Memory B cell (primary cell): Measurements from ENCODE around the gene XIRP1.

ENCODE experiments used
- ATAC-seq: fragments of 150-1000 bp; cut with Tn5 transposase; 2 replicates; pipeline ENCODE4 v1.10.0; 2021; ENCODE audit warnings: low read depth, mild to moderate bottlenecking, moderate library complexity
- DNase-seq, 2 donors: peaks; one replicate each; pipeline ENCODE4 v3.0.0; 2022; ENCODE audit warnings: low spot score in 2 of 2
- H3K27ac Mint-ChIP-seq: one replicate; pipeline ENCODE4 v1.8.0; 2022; ENCODE audit warnings: mild to moderate bottlenecking, moderate library complexity, mixed read lengths
- H3K27me3 Mint-ChIP-seq: one replicate; pipeline ENCODE4 v1.8.0; 2022; ENCODE audit warnings: mixed read lengths
- H3K36me3 Mint-ChIP-seq: one replicate; pipeline ENCODE4 v1.8.0; 2022; ENCODE audit warnings: mild to moderate bottlenecking, mixed read lengths
- H3K4me1 Mint-ChIP-seq: one replicate; pipeline ENCODE4 v1.8.0; 2022; ENCODE audit warnings: mixed read lengths
- H3K4me3 Mint-ChIP-seq: one replicate; pipeline ENCODE4 v1.8.0; 2022; ENCODE audit warnings: mild to moderate bottlenecking, moderate library complexity, mixed read lengths
- H3K9me3 Mint-ChIP-seq: one replicate; pipeline ENCODE4 v1.8.0; 2022; ENCODE audit warnings: mixed read lengths

Gene XIRP1

GRCh38 chr3:39219702-39220101, 27.3 kb upstream of the XIRP1 start:
- DNase-seq (no peak), ATAC-seq (no peak)
- Mint-ChIP-seq H3K4me1 (peaks cover 25% of the 10 kb centered on the region), H3K36me3 (no peaks in the 10 kb centered on the region), H3K4me3 (no peak overlapping the region), H3K9me3 (no peaks in the 10 kb centered on the region), H3K27me3 (peaks cover 9% of the 10 kb centered on the region), H3K27ac (no peak overlapping the region)

DNA sequence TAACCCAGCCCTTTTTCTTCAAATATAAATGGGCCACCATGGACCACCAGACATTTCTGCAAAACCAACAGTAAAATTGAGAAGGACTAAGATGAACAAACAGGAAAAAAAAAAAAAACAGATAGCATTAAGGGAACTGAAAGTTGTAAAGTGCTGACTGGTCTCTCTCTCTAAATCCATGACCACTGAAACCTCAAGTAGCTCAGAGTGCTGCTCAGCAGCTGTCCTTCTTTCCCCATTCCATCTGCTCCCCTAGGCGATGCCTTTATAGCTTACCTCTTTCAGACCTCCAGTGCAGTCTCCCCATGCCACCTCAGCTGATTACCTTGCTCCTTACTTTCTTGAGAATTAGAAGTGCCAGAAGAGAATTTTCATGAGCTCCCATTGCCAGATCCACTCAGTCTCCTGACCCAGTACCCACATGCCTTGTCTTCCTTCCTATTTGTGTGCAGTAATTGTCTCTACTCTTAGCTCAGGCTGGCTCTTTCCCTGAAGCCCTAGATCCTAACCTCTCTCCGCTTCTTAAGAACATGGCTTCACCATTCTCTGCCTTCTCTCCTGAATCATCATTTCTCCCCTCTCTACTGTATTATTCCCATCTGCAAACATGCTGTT, 23.9 kb upstream of the XIRP1 start:
- DNase-seq (peak in 1 of 2 donors; percentile 11), ATAC-seq (peak; percentile 98)
- H3K4me1 Mint-ChIP-seq, result peaks cover 24% of the 10 kb centered on the region
- no peaks in the 10 kb centered on the region for H3K9me3 Mint-ChIP-seq
- no peak overlapping the region for H3K4me3 Mint-ChIP-seq
- H3K27ac Mint-ChIP-seq, result no peak overlapping the region
- H3K27me3 Mint-ChIP-seq, result peaks cover 7% of the 10 kb centered on the region
- no peaks in the 10 kb centered on the region for H3K36me3 Mint-ChIP-seq

DNA sequence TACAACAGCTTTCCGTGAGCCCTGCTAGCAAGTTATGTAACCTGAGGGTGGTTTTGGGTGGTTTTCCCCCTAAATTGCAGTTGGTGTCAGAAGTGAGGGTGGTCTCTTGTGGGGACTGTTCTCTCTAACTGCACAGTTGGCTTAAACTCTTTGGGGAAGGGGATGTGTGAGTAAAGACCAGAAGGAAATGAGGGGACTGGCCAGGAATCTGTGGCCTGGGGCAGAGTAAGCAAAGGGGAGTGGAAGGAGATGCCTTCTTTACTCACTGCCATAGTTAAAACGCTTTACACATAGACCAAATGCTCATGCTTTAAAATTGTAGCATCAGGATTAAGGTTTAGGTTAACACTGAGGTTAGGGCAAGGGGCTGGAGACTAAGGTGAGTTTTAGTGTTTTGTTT, 21.2 kb upstream of the XIRP1 start:
- H3K4me1 Mint-ChIP-seq, result peaks cover 19% of the 10 kb centered on the region
- H3K27me3 Mint-ChIP-seq, result peaks cover 4% of the 10 kb centered on the region
- no peak for DNase-seq
- H3K9me3 Mint-ChIP-seq, result no peaks in the 10 kb centered on the region
- no peaks in the 10 kb centered on the region for H3K36me3 Mint-ChIP-seq
- ATAC-seq, result no peak
- H3K4me3 Mint-ChIP-seq, result no peak overlapping the region
- no peak overlapping the region for H3K27ac Mint-ChIP-seq

GRCh38 chr3:39212665-39213064, 20.3 kb upstream of the XIRP1 start:
- no peak overlapping the region for H3K4me3 Mint-ChIP-seq
- no peaks in the 10 kb centered on the region for H3K9me3 Mint-ChIP-seq
- peaks cover 4% of the 10 kb centered on the region for H3K27me3 Mint-ChIP-seq
- H3K27ac Mint-ChIP-seq, result no peak overlapping the region
- H3K36me3 Mint-ChIP-seq, result no peaks in the 10 kb centered on the region
- DNase-seq, result no peak
- peaks cover 20% of the 10 kb centered on the region for H3K4me1 Mint-ChIP-seq
- no peak for ATAC-seq

DNA sequence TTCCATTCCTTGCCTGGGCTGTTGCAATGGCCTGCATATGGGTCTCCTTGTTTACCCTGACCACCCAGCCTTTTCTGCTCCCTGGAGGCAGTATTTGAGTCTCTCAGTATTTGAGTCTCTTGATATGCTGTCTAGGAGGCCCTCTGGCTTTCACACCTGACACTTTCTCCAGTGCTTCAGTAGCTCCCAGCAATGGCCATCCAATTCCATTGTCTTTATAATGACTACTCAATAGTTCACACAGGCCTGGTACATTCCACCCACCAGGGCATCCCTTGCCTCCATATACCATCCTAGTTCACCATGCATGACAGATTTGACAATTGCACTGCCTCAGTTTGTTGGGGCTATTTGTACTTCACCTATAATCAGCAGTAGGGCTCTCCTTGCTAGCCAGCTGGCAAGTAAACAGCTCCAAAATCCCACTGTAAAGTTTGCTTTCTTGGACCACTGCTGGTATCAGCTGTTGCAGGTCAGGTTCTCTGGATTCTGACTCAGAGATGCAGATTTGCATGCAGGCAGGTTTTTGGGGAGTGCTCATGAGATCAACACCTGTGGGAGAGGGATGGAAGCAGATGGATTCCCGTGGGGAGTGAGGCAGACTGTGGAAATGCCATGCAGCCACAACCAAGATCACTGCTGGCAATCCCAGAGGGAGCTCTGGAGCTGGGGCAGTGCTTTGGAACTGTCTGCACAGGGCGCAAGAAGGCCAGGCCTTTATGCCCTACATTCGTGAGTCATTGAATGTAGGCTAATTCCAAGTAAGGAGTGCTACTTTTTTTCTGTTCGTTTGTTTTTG, 19.1 kb upstream of the XIRP1 start:
- Mint-ChIP-seq H3K4me3 (no peak overlapping the region), H3K4me1 (peaks cover 11% of the 10 kb centered on the region), H3K27me3 (no peaks in the 10 kb centered on the region), H3K27ac (no peak overlapping the region), H3K9me3 (no peaks in the 10 kb centered on the region), H3K36me3 (no peaks in the 10 kb centered on the region)
- ATAC-seq (no peak), DNase-seq (no peak)

- Mint-ChIP-seq H3K36me3 (no peaks in the 10 kb centered on the region), H3K9me3 (no peaks in the 10 kb centered on the region), H3K4me3 (no peak overlapping the region), H3K4me1 (peaks cover 2% of the 10 kb centered on the region), H3K27ac (no peak overlapping the region), H3K27me3 (no peaks in the 10 kb centered on the region)
- DNase-seq (no peak), ATAC-seq (no peak)
Measured at GRCh38 chr3:39210078-39210477, 17.7 kb upstream of the XIRP1 start.

DNA sequence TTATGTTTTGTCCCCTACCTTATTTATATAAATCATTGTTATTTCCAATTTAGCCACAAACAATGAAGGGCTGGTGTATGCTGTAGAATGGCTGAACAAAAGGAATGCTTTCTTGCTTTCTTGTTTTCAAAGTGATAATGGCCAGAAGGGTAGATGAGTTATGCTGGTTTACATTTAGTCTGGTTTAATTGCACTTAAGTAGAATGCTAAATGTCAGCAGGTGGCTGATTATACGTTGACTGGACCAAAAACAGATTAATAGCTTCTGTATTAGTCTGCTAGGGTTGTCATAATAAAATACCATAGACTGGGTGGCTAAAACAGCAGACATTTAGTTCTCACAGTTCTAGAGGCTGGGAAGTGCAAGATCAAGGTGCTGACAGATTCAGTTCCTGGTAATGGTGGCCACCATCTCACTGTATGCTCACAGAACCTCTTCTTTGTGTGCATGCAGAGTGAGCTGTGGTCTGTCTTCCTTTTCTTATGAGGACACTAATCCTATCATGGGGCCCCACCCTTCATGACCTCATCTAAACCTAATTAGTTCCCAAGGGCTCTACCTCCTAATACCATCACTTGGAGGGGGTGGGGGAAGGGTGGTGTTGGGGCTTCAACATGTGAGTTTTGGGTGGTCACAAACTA, 17.1 kb upstream of the XIRP1 start:
- DNase-seq (no peak), ATAC-seq (no peak)
- no peaks in the 10 kb centered on the region for H3K27me3 Mint-ChIP-seq
- no peaks in the 10 kb centered on the region for H3K36me3 Mint-ChIP-seq
- peaks cover 2% of the 10 kb centered on the region for H3K4me1 Mint-ChIP-seq
- no peaks in the 10 kb centered on the region for H3K9me3 Mint-ChIP-seq
- no peak overlapping the region for H3K27ac Mint-ChIP-seq
- no peak overlapping the region for H3K4me3 Mint-ChIP-seq

DNA sequence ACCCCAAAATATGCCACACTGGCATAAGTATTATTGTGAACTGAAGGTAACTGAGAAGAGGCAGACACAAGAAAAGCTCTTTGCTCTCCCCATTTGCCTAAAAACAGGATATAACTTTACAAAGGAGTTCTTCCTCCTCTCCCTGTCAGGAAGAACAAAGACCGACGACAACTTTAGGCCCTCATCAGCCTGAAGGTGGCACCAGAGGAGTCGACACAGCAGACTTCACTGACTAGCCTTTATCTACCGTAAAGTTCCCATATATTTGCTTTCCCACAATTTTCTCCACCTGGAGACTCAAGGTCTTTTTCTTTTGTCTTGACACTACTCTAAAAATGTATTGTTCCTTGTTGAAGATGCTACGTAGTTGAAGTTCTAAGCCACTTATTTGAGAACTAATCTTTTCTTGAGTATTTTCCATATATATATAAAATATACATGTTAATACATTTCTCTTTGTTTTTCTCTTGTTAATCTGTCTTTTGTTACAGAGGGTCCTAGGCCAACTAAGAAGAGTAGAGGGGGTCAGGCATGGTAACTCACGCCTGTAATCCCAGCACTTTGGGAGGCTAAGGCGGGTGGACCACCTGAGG, 16.2 kb upstream of the XIRP1 start:
- Mint-ChIP-seq H3K27me3 (peaks cover 3% of the 10 kb centered on the region), H3K36me3 (no peaks in the 10 kb centered on the region), H3K27ac (peak overlapping the region; percentile 67), H3K9me3 (no peaks in the 10 kb centered on the region), H3K4me3 (no peak overlapping the region), H3K4me1 (peaks cover 2% of the 10 kb centered on the region)
- ATAC-seq, result peak; percentile 80
- DNase-seq, result no peak

GRCh38 chr3:39207361-39208186, 15.2 kb upstream of the XIRP1 start:
- Mint-ChIP-seq H3K27me3 (peaks cover 9% of the 10 kb centered on the region), H3K4me1 (peaks cover 2% of the 10 kb centered on the region), H3K36me3 (no peaks in the 10 kb centered on the region), H3K27ac (no peak overlapping the region), H3K4me3 (no peak overlapping the region), H3K9me3 (no peaks in the 10 kb centered on the region)
- no peak for DNase-seq
- no peak for ATAC-seq

GRCh38 chr3:39205919-39206516, 13.6 kb upstream of the XIRP1 start:
- Mint-ChIP-seq H3K36me3 (peaks cover 3% of the 10 kb centered on the region), H3K9me3 (no peaks in the 10 kb centered on the region), H3K4me1 (peaks cover 2% of the 10 kb centered on the region), H3K4me3 (no peak overlapping the region), H3K27me3 (peaks cover 13% of the 10 kb centered on the region), H3K27ac (no peak overlapping the region)
- DNase-seq, result no peak
- no peak for ATAC-seq

- H3K27me3 Mint-ChIP-seq, result peaks cover 13% of the 10 kb centered on the region
- H3K9me3 Mint-ChIP-seq, result no peaks in the 10 kb centered on the region
Measured at GRCh38 chr3:39205131-39205530, 12.7 kb upstream of the XIRP1 start.

DNA sequence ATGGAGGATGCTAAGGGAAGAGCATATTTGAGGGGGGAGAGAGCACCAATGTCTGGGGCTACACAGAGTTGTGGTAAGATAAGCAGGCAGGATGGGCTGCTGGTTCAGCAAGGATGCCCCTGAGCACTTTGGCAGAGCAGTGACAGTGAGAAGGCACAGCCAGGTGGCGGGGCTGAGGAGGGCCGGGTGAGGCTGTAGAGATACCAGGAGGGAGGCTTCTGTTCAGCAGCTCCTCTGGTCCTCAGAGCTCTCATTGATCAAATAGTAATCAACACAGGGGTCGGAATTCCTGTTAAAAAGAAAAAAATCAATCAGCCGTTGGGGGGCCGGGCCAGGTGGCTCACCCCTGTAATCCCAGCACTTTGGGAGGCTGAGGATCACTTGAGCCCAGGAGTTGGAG, 11.5 kb upstream of the XIRP1 start:
- Mint-ChIP-seq H3K4me1 (peaks cover 2% of the 10 kb centered on the region), H3K27me3 (peaks cover 14% of the 10 kb centered on the region), H3K27ac (no peak overlapping the region), H3K9me3 (no peaks in the 10 kb centered on the region), H3K36me3 (peaks cover 3% of the 10 kb centered on the region), H3K4me3 (no peak overlapping the region)
- DNase-seq (no peak), ATAC-seq (no peak)

More at GRCh38 chr3:39205131-39205530, 12.7 kb upstream of the XIRP1 start:
- ATAC-seq (no peak), DNase-seq (no peak)
- no peak overlapping the region for H3K27ac Mint-ChIP-seq
- peaks cover 3% of the 10 kb centered on the region for H3K36me3 Mint-ChIP-seq
- H3K4me1 Mint-ChIP-seq, result peaks cover 2% of the 10 kb centered on the region
- no peak overlapping the region for H3K4me3 Mint-ChIP-seq

DNA sequence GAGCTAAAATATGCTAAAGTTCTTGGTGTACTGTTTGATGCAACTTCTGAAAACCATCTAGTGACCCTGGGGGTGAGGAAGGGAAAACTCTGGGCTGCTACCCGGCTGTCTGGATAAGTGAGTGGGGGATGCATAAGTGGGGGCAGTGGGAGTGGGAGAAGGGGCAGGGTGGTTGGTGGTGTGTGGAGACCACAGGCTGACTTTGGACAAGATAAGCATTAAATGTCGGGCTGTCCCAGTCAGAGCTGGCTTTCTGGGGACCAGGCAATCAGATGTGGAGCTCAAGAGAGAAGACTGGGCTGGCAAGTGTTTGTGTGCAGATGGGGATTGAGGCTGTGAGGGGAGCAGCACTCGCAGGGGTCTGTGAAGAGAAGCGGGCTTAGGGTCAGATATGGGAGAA, 11.0 kb upstream of the XIRP1 start:
- Mint-ChIP-seq H3K36me3 (peaks cover 3% of the 10 kb centered on the region), H3K4me3 (no peak overlapping the region), H3K27ac (no peak overlapping the region), H3K27me3 (peaks cover 15% of the 10 kb centered on the region), H3K4me1 (no peaks in the 10 kb centered on the region), H3K9me3 (no peaks in the 10 kb centered on the region)
- DNase-seq, result no peak
- no peak for ATAC-seq
